IPS-15b (cell line): ENCODE results near the gene ZNF827.

Source experiments
- H3K27me3 ChIP-seq: one replicate; pipeline ENCODE4 v1.6.1; 2013; ENCODE audit warnings: low read length; ENCODE audit not compliant: control insufficient read depth, insufficient read depth
- H3K36me3 ChIP-seq: one replicate; pipeline ENCODE4 v1.6.1; 2013; ENCODE audit warnings: low read length; ENCODE audit not compliant: control insufficient read depth, insufficient read depth
- H3K4me1 ChIP-seq: one replicate; pipeline ENCODE4 v1.6.1; 2013; ENCODE audit warnings: mild to moderate bottlenecking, low read length; ENCODE audit not compliant: control insufficient read depth, insufficient read depth
- H3K4me3 ChIP-seq: one replicate; pipeline ENCODE4 v1.5.1; 2013; ENCODE audit warnings: low read depth, low read length
- H3K9ac ChIP-seq: one replicate; pipeline ENCODE4 v1.6.1; 2013; ENCODE audit warnings: low read depth, mild to moderate bottlenecking, low read length
- H3K9me3 ChIP-seq: one replicate; pipeline ENCODE4 v1.6.1; 2013; ENCODE audit warnings: mild to moderate bottlenecking, low read length; ENCODE audit not compliant: control insufficient read depth, insufficient read depth

ZNF827 gene

GRCh38 chr4:145799223-145799622 lies 139.4 kb downstream of the ZNF827 start:
- no peaks in the 10 kb centered on the region for H3K36me3 ChIP-seq
- H3K4me1 ChIP-seq: no peaks in the 10 kb centered on the region
- H3K27me3 ChIP-seq: no peaks in the 10 kb centered on the region
- no peak overlapping the region for H3K9ac ChIP-seq
- no peak overlapping the region for H3K4me3 ChIP-seq
- H3K9me3 ChIP-seq: no peaks in the 10 kb centered on the region

DNA sequence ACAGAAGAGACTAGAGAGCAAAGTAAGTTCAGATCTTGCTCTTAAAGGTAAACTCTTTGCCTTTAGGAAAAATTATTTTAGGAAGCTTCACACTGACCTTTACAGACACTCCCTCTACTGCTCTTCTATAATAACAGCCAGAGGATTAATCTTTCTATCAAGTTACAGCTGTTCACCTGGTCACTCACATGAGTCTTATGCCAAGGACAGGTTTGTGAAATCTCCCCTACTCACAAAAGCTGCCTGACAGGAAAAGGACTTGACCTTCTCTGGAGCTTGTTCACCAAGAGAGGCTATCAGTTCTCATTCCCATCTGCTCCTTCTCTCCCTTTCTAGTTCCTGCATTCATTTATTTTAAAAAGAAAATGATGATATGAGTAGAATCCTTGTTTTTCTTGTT lies 141.3 kb downstream of the ZNF827 start:
- H3K9ac ChIP-seq: no peak overlapping the region
- no peaks in the 10 kb centered on the region for H3K9me3 ChIP-seq
- H3K27me3 ChIP-seq: no peaks in the 10 kb centered on the region
- no peaks in the 10 kb centered on the region for H3K4me1 ChIP-seq
- no peak overlapping the region for H3K4me3 ChIP-seq
- no peaks in the 10 kb centered on the region for H3K36me3 ChIP-seq

- H3K27me3 ChIP-seq: no peaks in the 10 kb centered on the region
- no peak overlapping the region for H3K9ac ChIP-seq
- H3K4me1 ChIP-seq: no peaks in the 10 kb centered on the region
- H3K36me3 ChIP-seq: no peaks in the 10 kb centered on the region
- H3K4me3 ChIP-seq: no peak overlapping the region
- no peaks in the 10 kb centered on the region for H3K9me3 ChIP-seq
Observed at GRCh38 chr4:145796346-145796745, 142.3 kb downstream of the ZNF827 start.

DNA sequence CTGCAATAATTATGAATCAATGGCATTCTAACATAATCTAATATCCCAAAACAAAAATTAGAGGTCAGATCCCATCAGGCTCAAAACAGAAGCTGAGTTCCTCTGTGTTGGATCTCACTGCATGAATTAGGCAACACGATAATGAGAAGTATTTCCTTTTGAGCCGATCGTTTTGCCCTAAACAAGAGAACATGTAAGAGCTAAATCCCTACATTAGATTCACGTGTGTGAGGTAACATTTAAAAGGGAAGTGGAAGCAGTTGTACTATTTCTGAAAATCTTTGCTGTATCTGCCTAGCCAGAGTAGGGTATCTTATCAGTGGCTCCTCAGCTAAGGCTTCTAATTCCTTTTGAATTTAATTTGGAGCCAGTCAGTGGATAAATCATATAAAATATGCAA lies 143.1 kb downstream of the ZNF827 start:
- Histone ChIP-seq H3K4me3 (no peak overlapping the region), H3K9ac (no peak overlapping the region), H3K27me3 (no peaks in the 10 kb centered on the region), H3K4me1 (no peaks in the 10 kb centered on the region), H3K9me3 (no peaks in the 10 kb centered on the region), H3K36me3 (no peaks in the 10 kb centered on the region)

DNA sequence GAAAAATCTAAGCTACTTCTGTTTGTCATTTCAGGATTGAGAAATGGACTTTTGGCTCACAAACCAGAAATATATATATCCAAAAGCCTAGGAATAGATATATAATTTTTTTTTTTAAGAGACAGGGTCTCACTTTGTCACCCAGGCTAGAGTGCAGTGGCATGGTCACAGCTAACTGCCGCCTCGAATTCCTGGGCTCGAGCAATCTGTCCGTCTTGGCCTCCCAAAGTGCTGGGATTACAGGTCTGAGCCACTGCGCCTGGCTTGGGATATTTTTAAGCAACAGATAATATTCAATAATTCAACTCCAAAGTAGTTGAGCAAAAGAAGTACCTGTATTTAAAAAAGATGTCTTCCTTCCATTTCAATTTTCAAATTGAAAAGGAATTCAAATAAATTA lies 146.2 kb downstream of the ZNF827 start:
- H3K4me3 ChIP-seq: no peak overlapping the region
- H3K36me3 ChIP-seq: no peaks in the 10 kb centered on the region
- no peaks in the 10 kb centered on the region for H3K9me3 ChIP-seq
- H3K27me3 ChIP-seq: no peaks in the 10 kb centered on the region
- no peaks in the 10 kb centered on the region for H3K4me1 ChIP-seq
- no peak overlapping the region for H3K9ac ChIP-seq

DNA sequence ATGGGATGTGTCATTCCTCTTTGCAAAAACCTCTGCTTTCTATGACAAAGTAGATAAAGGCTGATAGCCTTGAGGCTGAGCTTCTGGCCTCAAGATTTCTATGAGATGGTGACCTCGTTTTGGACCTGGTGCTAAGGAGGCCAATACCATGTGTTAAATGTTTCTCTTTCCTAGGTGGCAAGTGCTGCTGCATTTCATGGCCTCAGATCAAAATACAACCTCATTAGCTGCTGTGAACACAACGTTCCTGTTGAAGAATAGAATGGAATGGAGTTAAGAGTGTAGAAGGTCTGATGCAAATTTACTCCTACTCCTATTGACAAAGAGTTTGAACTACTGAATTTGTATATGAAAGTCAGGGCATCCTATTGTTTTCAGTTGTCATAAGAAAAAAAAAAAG lies 146.6 kb downstream of the ZNF827 start:
- Histone ChIP-seq H3K27me3 (no peaks in the 10 kb centered on the region), H3K36me3 (no peaks in the 10 kb centered on the region), H3K9me3 (no peaks in the 10 kb centered on the region), H3K4me1 (no peaks in the 10 kb centered on the region), H3K4me3 (no peak overlapping the region), H3K9ac (no peak overlapping the region)

DNA sequence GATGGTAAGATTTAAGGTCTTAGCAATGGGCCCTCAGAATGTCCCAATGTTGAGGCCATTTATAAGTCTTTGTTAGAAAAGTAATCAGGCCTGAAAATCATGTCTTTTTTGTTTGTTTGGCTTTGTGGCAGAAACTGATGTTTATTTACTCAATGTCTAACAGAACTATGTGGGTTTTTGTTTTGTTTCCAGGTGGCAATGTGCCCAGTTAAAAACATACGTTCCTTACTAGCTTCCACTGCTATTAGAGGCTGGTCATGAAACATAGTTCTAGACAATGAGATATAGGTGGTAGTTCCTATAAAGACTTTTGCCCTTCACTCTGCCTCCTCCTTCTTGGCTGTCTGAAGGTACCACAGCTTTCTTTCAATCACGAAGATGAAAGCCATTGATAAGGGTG lies 149.9 kb downstream of the ZNF827 start:
- no peaks in the 10 kb centered on the region for H3K9me3 ChIP-seq
- H3K9ac ChIP-seq: no peak overlapping the region
- no peaks in the 10 kb centered on the region for H3K4me1 ChIP-seq
- H3K4me3 ChIP-seq: no peak overlapping the region
- H3K27me3 ChIP-seq: no peaks in the 10 kb centered on the region
- H3K36me3 ChIP-seq: no peaks in the 10 kb centered on the region

DNA sequence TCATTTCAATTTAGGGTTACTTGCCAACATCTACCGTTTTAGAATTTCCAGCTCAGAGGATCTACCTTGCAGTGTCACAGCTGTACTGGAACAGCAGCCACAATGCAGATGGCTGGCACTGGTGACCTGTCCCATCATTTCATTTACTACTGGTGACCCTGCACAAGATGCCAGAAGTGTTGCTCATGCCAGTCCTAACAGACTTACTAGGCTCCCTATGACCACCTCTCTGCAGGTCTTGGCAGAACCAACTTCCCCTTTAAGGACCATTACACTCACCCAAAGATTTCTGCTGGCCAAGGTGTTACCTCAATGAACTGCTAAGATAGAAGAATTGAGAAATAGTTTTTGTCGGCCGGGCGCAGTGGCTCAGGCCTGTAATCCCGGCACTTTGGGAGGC lies 151.8 kb downstream of the ZNF827 start:
- Histone ChIP-seq H3K9me3 (no peaks in the 10 kb centered on the region), H3K9ac (no peak overlapping the region), H3K4me1 (no peaks in the 10 kb centered on the region), H3K4me3 (no peak overlapping the region), H3K27me3 (no peaks in the 10 kb centered on the region), H3K36me3 (no peaks in the 10 kb centered on the region)

GRCh38 chr4:145786261-145786660 lies 152.4 kb downstream of the ZNF827 start:
- Histone ChIP-seq H3K27me3 (no peaks in the 10 kb centered on the region), H3K4me3 (no peak overlapping the region), H3K36me3 (no peaks in the 10 kb centered on the region), H3K4me1 (no peaks in the 10 kb centered on the region), H3K9ac (no peak overlapping the region), H3K9me3 (no peaks in the 10 kb centered on the region)

DNA sequence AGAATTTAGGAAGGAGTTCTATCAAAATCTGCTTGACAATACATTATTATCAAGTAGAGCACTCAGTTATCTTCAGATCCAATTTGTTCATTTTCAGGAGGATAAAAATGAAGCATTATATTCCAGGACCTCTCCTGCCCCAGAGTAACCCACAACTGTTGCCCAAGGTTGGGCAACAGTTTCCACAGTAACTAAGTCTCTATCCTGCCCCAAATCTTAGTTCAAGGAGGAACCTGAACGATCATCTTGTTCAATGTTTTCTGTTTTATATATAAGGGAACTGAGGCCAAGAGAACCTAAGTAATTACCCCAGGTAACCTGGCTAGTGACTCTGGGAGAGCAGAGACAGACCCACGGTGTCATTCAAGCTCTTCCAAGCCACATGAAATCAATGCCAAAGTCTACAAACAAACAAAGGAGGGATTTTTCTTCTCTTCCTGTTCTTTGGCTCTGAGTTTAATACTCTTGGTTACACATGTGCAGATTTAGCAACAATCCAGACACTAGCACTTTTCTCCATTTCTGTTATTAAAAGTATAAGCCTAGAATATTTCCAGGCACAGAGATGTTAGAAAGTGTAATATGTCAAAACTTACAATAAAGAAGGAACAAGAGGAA lies 153.1 kb downstream of the ZNF827 start:
- Histone ChIP-seq H3K27me3 (no peaks in the 10 kb centered on the region), H3K9ac (no peak overlapping the region), H3K4me1 (no peaks in the 10 kb centered on the region), H3K4me3 (no peak overlapping the region), H3K9me3 (no peaks in the 10 kb centered on the region), H3K36me3 (no peaks in the 10 kb centered on the region)

DNA sequence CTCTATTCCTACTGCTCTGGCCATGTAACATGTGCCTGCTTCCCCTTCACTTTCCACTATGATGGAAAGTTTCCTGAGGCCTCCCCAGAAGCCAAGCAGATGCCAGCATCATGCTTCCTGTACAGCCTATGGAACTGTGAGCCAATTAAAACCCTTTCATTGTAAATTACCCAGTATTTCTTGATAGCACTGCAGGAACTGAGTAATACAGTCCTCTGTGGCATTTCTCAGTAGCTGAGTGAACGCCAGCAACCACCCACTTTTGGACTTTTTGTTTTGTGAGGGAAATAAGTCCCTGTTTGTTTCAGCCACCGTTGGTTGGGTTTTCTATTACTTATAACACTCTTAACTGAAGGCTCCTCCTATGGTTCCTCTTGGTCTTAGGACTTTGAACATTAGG lies 154.6 kb downstream of the ZNF827 start:
- no peak overlapping the region for H3K9ac ChIP-seq
- no peaks in the 10 kb centered on the region for H3K36me3 ChIP-seq
- no peaks in the 10 kb centered on the region for H3K4me1 ChIP-seq
- no peaks in the 10 kb centered on the region for H3K9me3 ChIP-seq
- no peaks in the 10 kb centered on the region for H3K27me3 ChIP-seq
- H3K4me3 ChIP-seq: no peak overlapping the region

DNA sequence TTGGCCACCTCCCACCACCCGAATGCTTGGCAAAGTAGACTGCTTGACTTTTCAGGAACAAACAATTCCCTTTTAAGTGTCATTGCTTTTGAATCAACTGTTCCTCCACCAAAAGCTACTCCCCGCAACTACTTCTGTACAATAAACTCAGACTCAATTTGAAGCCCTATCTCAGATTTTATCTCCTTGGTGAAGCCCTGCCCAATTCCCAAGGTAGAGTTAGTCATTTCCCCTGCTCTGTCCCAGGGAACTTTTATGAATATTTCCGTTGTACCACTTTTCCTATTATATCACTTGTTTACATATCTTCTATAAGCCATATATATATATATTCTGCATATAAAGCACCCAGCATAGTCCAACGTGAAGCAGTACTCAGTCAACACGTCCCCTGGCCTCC lies 155.9 kb downstream of the ZNF827 start:
- H3K4me3 ChIP-seq: no peak overlapping the region
- no peaks in the 10 kb centered on the region for H3K36me3 ChIP-seq
- no peaks in the 10 kb centered on the region for H3K4me1 ChIP-seq
- H3K9me3 ChIP-seq: no peaks in the 10 kb centered on the region
- no peak overlapping the region for H3K9ac ChIP-seq
- no peaks in the 10 kb centered on the region for H3K27me3 ChIP-seq
